Effector CD4-positive, alpha-beta T cell (primary cell): ENCODE data around the gene SNAPIN.

Source experiments
- DNase-seq: peaks from one replicate; pipeline ENCODE4 v3.0.0-alpha.2; 2020

The SNAPIN gene

GRCh38 chr1:153679337-153680119, 21.0 kb downstream of the SNAPIN start:
- DNase-seq = no peak

- DNase-seq = no peak
Measured at GRCh38 chr1:153680120-153680403, 21.6 kb downstream of the SNAPIN start.

- no peak for DNase-seq
Measured at GRCh38 chr1:153682730-153683129, 24.2 kb downstream of the SNAPIN start.

GRCh38 chr1:153683854-153684253, 25.4 kb downstream of the SNAPIN start:
- no peak for DNase-seq

- no peak for DNase-seq
Measured at GRCh38 chr1:153684892-153685291, 26.4 kb downstream of the SNAPIN start.

GRCh38 chr1:153685544-153686340, 27.2 kb downstream of the SNAPIN start:
- DNase-seq = no peak

GRCh38 chr1:153687346-153688125, 29.0 kb downstream of the SNAPIN start:
- no peak for DNase-seq

GRCh38 chr1:153688276-153688675, 29.8 kb downstream of the SNAPIN start:
- DNase-seq = no peak

GRCh38 chr1:153688736-153689328, 30.3 kb downstream of the SNAPIN start:
- DNase-seq = no peak

GRCh38 chr1:153693466-153693865, 35.0 kb downstream of the SNAPIN start:
- DNase-seq = no peak

GRCh38 chr1:153696741-153697140, 38.2 kb downstream of the SNAPIN start:
- DNase-seq = no peak

GRCh38 chr1:153697191-153698019, 38.9 kb downstream of the SNAPIN start:
- no peak for DNase-seq

- no peak for DNase-seq
Measured at GRCh38 chr1:153698020-153698922, 39.8 kb downstream of the SNAPIN start.

- DNase-seq = no peak
Measured at GRCh38 chr1:153698923-153699714, 40.6 kb downstream of the SNAPIN start.

GRCh38 chr1:153699768-153700167, 41.3 kb downstream of the SNAPIN start:
- DNase-seq = no peak

- DNase-seq = no peak
Measured at GRCh38 chr1:153705484-153705883, 47.0 kb downstream of the SNAPIN start.

GRCh38 chr1:153711026-153711425, 52.5 kb downstream of the SNAPIN start:
- no peak for DNase-seq
